Heart left ventricle (tissue), 16 donors: ENCODE measurements around the gene ANKRD63. TPM values are rescaled to one million over a fixed set of nuclear protein-coding genes. Genes with fewer than 3 reads are reported as not detected.

Experiments used
- ATAC-seq, 4 donors: fragments of 200-7000 bp; cut with Tn5 transposase; one replicate each; pipeline ENCODE4 v1.9.1; 2020 to 2022; ENCODE audit warnings: moderate library complexity in 4 of 4, mild to moderate bottlenecking in 3 of 4, moderate number of reproducible peaks in 1 of 4
- DNase-seq, 5 donors: peaks; one replicate each; pipeline ENCODE4 v3.0.0-alpha.2; 2020
- H3K27ac ChIP-seq, 12 donors: fragments of 200-600 bp; sonication (generic) in 4 of 12; one replicate each; pipeline versions ENCODE4 v1.5.0 to v1.8.0; 2016 to 2022; ENCODE audit warnings: mild to moderate bottlenecking in 2 of 12
- H3K27me3 ChIP-seq, 9 donors: fragments of 200-600 bp; sonication (generic) in 2 of 9; one replicate each; pipeline versions ENCODE4 v1.5.1 to v1.8.0; 2016 to 2022; ENCODE audit warnings: mild to moderate bottlenecking in 3 of 9
- H3K36me3 ChIP-seq, 9 donors: fragments of 200-600 bp; sonication (generic) in 2 of 9; one replicate each; pipeline versions ENCODE4 v1.5.0 to v1.8.0; 2018 to 2022; ENCODE audit warnings: mild to moderate bottlenecking in 2 of 9
- H3K4me1 ChIP-seq, 12 donors: fragments of 200-600 bp; sonication (generic) in 4 of 12; one replicate each; pipeline versions ENCODE4 v1.5.0 to v1.8.0; 2016 to 2022; ENCODE audit warnings: mild to moderate bottlenecking in 3 of 12
- H3K4me3 ChIP-seq, 12 donors: fragments of 200-600 bp; sonication (generic) in 4 of 12; one replicate each; pipeline versions ENCODE4 v1.5.0 to v1.8.0; 2017 to 2022; ENCODE audit warnings: mild to moderate bottlenecking in 9 of 12, moderate library complexity in 4 of 12
- H3K9me3 ChIP-seq, 12 donors: fragments of 200-600 bp; sonication (generic) in 4 of 12; one replicate each; pipeline versions ENCODE4 v1.5.0 to v1.8.0; 2016 to 2022; ENCODE audit warnings: mild to moderate bottlenecking in 1 of 12
- CTCF ChIP-seq, 12 donors: fragments of 200-600 bp; sonication (generic) in 4 of 12; IDR thresholded peaks; one replicate each; pipeline versions ENCODE4 v1.5.0 to v1.8.0; 2018 to 2022; ENCODE audit warnings: antibody characterized with exemption in 12 of 12, mild to moderate bottlenecking in 5 of 12
- POLR2A ChIP-seq, 2 donors: fragments of 450-650 bp; IDR thresholded peaks; one replicate each; pipeline ENCODE4 v1.6.1; 2017; ENCODE audit warnings: antibody characterized with exemption in 2 of 2, mild to moderate bottlenecking in 2 of 2, moderate library complexity in 2 of 2
- WGBS, 4 donors: extraction: QIAGEN DNeasy Blood & Tissue Kit in 2 of 4; methylation state at CpG; one replicate each; pipeline versions ENCODE4 v1.1.5 to v1.1.7; 2013 to 2018; 5-methylcytosine and 5-hydroxymethylcytosine counted together
- intact Hi-C, 10 donors: fragments of 100-400 bp; cut with DNase I; formaldehyde crosslinking; loops; one replicate each; pipeline versions ENCODE4 v1.11.1 to v1.14.2; 2022
- polyA plus RNA-seq, 2 donors: library from polyadenylated mRNA; stranded (reverse); fragments of 200-250 nt; gene quantifications; one replicate each; pipeline ENCODE4 v1.2.3, GENCODE V29; 2013
- total RNA-seq, 9 donors: library from RNA; depleted of rRNA in 2 of 9; stranded (reverse); fragments of >200 nt in 2 of 9; fragmentation: NEBNext Ultra II Directional in 3 of 9; extraction: Animal tissue kit (Norgen Biotek cat#: 25700) in 3 of 9; gene quantifications; one replicate each; pipeline versions ENCODE4 v1.1.0 to v1.2.4, GENCODE V29; 2016 to 2023
- donor health status: ischemic (EF 13 %, LVEDD 7.1; RV severe dilation, severe dysfunction).
- donor health status: healthy with polysubstance abuse.
- donor health status: DM: no; HTN: yes; CAD: no.
- donor health status: DM: no; HTN: no; CAD: no.
- donor health status: ischemic (EF 25% LVEDD 6.9; RV normal size, moderate dysfunction).
- donor health status: ischemic (EF 25% LVEDD 5.7; RV mildly dilated, moderate dysfunction).
- donor health status: healthy.
- donor health status: DM: yes; HTN: yes; CAD: no.
- donor health status: ischemic (EF 35%, LVEDD 5.7; RV mildly dilated, moderate dysfunction).
- donor health status: nonischemic (EF 11% LVEDD 7.7; RV severe dilation, severe dysfunction).
- donor health status: DM: yes; HTN: yes; CAD: no.
- donor health status: PGD.
- donor health status: ischemic (EF 29% LVEDD 5.4; RV normal size, mild dysfunction).
- donor health status: nonischemic (EF 23%, LVEDD 6.1; RV moderate dilation, normal function).

The ANKRD63 gene
- total and polyA plus RNA-seq, 11 donors = 0.27 to 0.57 (median 0.45) TPM; not detected in 6

DNA sequence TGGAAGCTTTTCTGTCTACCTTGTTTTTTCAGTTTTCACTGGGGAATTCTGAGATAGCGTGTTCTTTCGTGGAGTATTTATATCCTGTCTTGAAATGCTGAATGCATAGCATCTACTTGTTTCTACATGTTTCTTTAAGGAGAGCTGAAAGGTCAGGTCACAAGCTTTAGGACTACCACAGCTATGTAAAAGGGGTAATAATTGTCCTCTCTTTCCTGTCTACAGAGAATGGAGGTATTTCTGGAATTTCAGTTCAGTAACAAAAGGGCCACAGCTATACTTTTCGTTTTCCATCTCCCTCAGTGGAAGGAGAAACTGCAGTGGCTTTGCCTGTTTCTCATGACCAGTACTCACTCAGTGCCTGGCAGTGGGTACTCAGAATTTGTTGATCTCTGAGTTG is 45.3 kb upstream of the ANKRD63 start:
- Histone ChIP-seq H3K27ac (peak overlapping the region in 7 of 12 donors; percentile 8 to 99 (median 46)), H3K36me3 (peaks cover 0 to 13% (median 0%) of the 10 kb centered on the region in 9 donors), H3K27me3 (no peaks in the 10 kb centered on the region), H3K4me3 (no peak overlapping the region), H3K4me1 (peaks cover 4 to 88% (median 70%) of the 10 kb centered on the region in 12 donors), H3K9me3 (no peaks in the 10 kb centered on the region)
- TF ChIP-seq CTCF (IDR thresholded peaks at IDR 0.05) (no peak), POLR2A (IDR thresholded peaks at IDR 0.05) (no peak)
- no peak for ATAC-seq
- intact Hi-C loops = loop anchor here in 1 of 10 donors (5.0 kb wide), 1 partner anchor 39 kb away; no protein-coding TSS in a partner anchor
- WGBS, 4 donors = 34 to 48% (median 40%) methylated on average over 3 of the region's 3 CpGs
- DNase-seq = no peak

DNA sequence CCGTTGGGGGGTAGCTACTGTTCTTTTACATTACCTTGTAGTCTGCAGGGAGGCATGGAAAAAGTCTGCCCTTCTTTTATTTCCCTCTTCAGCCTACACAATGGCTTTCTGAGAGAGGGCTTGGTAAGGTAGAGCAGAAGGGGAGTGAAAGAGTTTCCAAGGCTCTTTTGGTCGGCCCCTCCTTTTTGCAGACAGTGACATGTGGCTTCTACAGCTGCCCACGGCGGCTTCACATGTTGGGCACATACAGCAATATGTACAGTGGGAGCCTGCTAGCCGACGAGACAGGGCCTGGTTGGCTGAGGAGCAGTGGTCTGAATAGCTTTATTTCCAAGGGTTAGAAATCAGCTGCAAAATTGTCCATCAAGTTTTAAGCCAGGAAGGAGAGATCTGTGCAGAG is 44.6 kb upstream of the ANKRD63 start:
- Histone ChIP-seq H3K4me1 (peaks cover 4 to 88% (median 72%) of the 10 kb centered on the region in 12 donors), H3K9me3 (no peaks in the 10 kb centered on the region), H3K4me3 (peak overlapping the region in 1 of 12 donors; percentile 4), H3K36me3 (peaks cover 0 to 13% (median 0%) of the 10 kb centered on the region in 9 donors), H3K27ac (peak overlapping the region in 5 of 12 donors; percentile 18 to 99 (median 29)), H3K27me3 (no peaks in the 10 kb centered on the region)
- WGBS, 4 donors = 38 to 57% (median 46%) methylated on average over 6 of the region's 6 CpGs
- intact Hi-C loops = loop anchor here in 1 of 10 donors (5.0 kb wide), 1 partner anchor 40 kb away; no protein-coding TSS in a partner anchor
- ATAC-seq (no peak), DNase-seq (peak in 1 of 5 donors; percentile 44)
- TF ChIP-seq CTCF (IDR thresholded peaks at IDR 0.05) = no peak
- no peak for TF ChIP-seq POLR2A (IDR thresholded peaks at IDR 0.05)

DNA sequence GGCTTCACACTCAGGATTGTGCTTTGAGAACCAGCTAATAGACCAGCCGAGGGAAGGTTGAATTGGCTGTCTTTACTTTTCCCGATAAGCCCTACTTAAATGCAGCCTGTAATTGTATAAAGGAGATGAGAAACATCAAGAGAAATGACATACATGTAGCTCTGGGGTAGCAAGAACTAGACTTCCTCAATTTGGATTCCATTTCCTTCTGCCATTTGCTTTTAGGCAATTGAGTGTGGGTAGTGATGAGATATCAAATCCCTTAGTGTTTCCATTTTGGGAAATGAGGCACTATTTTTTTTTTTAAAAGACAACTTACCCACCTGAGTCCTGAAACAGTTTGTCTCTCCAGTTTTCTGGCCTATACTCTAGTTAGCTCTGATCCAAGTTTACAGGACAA is 42.8 kb upstream of the ANKRD63 start:
- H3K4me1 ChIP-seq = peaks cover 4 to 78% (median 60%) of the 10 kb centered on the region in 12 donors
- WGBS, 4 donors = 72 to 83% (median 77%) methylated on average over 2 of the region's 2 CpGs

More for the DNA sequence above, 42.8 kb upstream of the ANKRD63 start:
- H3K36me3 ChIP-seq = peaks cover 0 to 13% (median 0%) of the 10 kb centered on the region in 9 donors
- DNase-seq (no peak), ATAC-seq (no peak)
- H3K9me3 ChIP-seq = no peaks in the 10 kb centered on the region
- H3K4me3 ChIP-seq = peak overlapping the region in 9 of 12 donors; percentile 72 to 94 (median 81)
- H3K27ac ChIP-seq = peak overlapping the region in 11 of 12 donors; percentile 11 to 99 (median 84)
- TF ChIP-seq POLR2A (IDR thresholded peaks at IDR 0.05) = no peak
- no peak for TF ChIP-seq CTCF (IDR thresholded peaks at IDR 0.05)
- intact Hi-C loops = loop anchor here in 4 of 10 donors (2.0 to 5.0 kb wide), 3 partner anchors 13 to 42 kb away; partner anchors contain the start of gene CCDC9B (in 1 of the 4)
- H3K27me3 ChIP-seq = no peaks in the 10 kb centered on the region
